HepG2 (cell line): ENCODE results near the gene SGPP1. TPM values are rescaled to one million over a fixed set of nuclear protein-coding genes. Genes with fewer than 3 reads are reported as not detected.

ENCODE experiments used
- ATAC-seq: fragments of 200-7000 bp; cut with Tn5 transposase; 3 replicates; pipeline ENCODE4 v1.9.1; 2020; ENCODE audit warnings: mild to moderate bottlenecking, moderate library complexity
- BruUV-seq: library from RNA; stranded (reverse); fragments of 400-500 nt; replicated peaks from 2 replicates; lab custom pipeline; 2021; lab: Mats Ljungman, UMichigan
- CTCF ChIA-PET: fragments of 300-600 bp; formaldehyde crosslinking; extraction: SDS; loops from one replicate; lab custom pipeline; 2021; ENCODE audit warnings: low total read pairs, inconsistent platforms, low intra/inter-chr PET ratio; lab: Yijun Ruan, JAX
- POLR2A ChIA-PET: fragments of 350-600 bp; sonication (Branson Sonifier 250); formaldehyde crosslinking; loops from one replicate; lab custom pipeline; 2020; ENCODE audit warnings: antibody characterized with exemption, inconsistent platforms; lab: Yijun Ruan, JAX
- DNase-seq: peaks from one replicate; pipeline ENCODE4 v3.0.0-alpha.2; 2015; ENCODE audit warnings: low spot score
- FAIRE-seq: peaks from 3 replicates; lab custom pipeline; 2011; peaks lifted over from hg19 to GRCh38; lab: Jason Lieb, UNC
- H2AFZ ChIP-seq: one replicate; pipeline ENCODE4 v1.6.1; 2011; ENCODE audit warnings: low read length, inconsistent platforms
- H3K27ac ChIP-seq: fragments of 300-600 bp; 3 replicates; pipeline ENCODE4 v1.8.0; 2011; ENCODE audit warnings: mixed run types, mild to moderate bottlenecking, mixed read lengths, low read length, inconsistent platforms; ENCODE audit not compliant: insufficient read depth; ENCODE audit errors: extremely low read length
- H3K27me3 ChIP-seq, 2 experiments: fragments of 200-600 bp in 1 of 2; 2 replicates in 1 of 2; 3 replicates in 1 of 2; pipeline versions ENCODE4 v1.6.0 to v1.8.0; 2011; ENCODE audit warnings: low read length in 2 of 2, mild to moderate bottlenecking in 2 of 2, moderate library complexity in 2 of 2, inconsistent platforms in 1 of 2; ENCODE audit not compliant: insufficient read depth in 2 of 2, control insufficient read depth in 1 of 2
- H3K36me3 ChIP-seq, 2 experiments: fragments of 200-600 bp in 1 of 2; replicated peaks in 1 of 2; 2 replicates in 1 of 2; 3 replicates in 1 of 2; pipeline versions ENCODE4 v1.5.1 to v1.8.0; 2011; ENCODE audit warnings: low read length in 2 of 2, inconsistent platforms in 1 of 2; ENCODE audit not compliant: insufficient read depth in 2 of 2, control insufficient read depth in 1 of 2
- H3K4me1 ChIP-seq: 2 replicates; pipeline ENCODE4 v1.5.1; 2012; ENCODE audit warnings: low read length, inconsistent platforms; ENCODE audit not compliant: insufficient read depth
- H3K4me2 ChIP-seq: 2 replicates; pipeline ENCODE4 v1.6.0; 2011; ENCODE audit warnings: low read depth, low read length, inconsistent platforms
- H3K4me3 ChIP-seq, 3 experiments: fragments of 200-600 bp in 1 of 3; sonication (generic), shearing (Covaris generic) in 1 of 3; replicated peaks in 1 of 3; 2 replicates each; pipeline ENCODE4 v1.5.1; 2011 to 2016; ENCODE audit warnings: low read length in 3 of 3, inconsistent platforms in 2 of 3, low read depth in 2 of 3, mild to moderate bottlenecking in 2 of 3, control low read depth in 1 of 3, mixed read lengths in 1 of 3; ENCODE audit not compliant: insufficient read depth in 1 of 3
- H3K79me2 ChIP-seq: one replicate; pipeline ENCODE4 v1.6.1; 2011; ENCODE audit warnings: low read length, inconsistent platforms; ENCODE audit not compliant: insufficient read depth
- H3K9ac ChIP-seq: 2 replicates; pipeline ENCODE4 v1.6.0; 2011; ENCODE audit warnings: mild to moderate bottlenecking, low read depth, low read length, inconsistent platforms; ENCODE audit not compliant: insufficient read depth
- H3K9me3 ChIP-seq: 2 replicates; pipeline ENCODE4 v1.5.1; 2012; ENCODE audit warnings: mild to moderate bottlenecking, low read length
- H4K20me1 ChIP-seq: 2 replicates; pipeline ENCODE4 v1.6.0; 2011; ENCODE audit warnings: inconsistent platforms, mild to moderate bottlenecking, low read length, moderate library complexity; ENCODE audit not compliant: insufficient read depth
- NFE2L2 ChIP-seq: fragments of 150-350 bp; IDR thresholded peaks from 2 replicates; pipeline ENCODE4 v1.6.1; 2014; ENCODE audit warnings: low read length
- WGBS: methylation state at CpG from one replicate; pipeline ENCODE4 v1.1.6; 2017; ENCODE audit warnings: low lambda C conversion rate; 5-methylcytosine and 5-hydroxymethylcytosine counted together
- in situ Hi-C: cut with HindIII; loops from 2 replicates; pipeline ENCODE4 v1.10.0; 2017; ENCODE audit warnings: low pct_unique_long_range_greater_than_20kb; ENCODE audit not compliant: extremely low pct_ligation_motif_present
- intact Hi-C: fragments of 100-400 bp; cut with micrococcal nuclease; formaldehyde crosslinking; loops from one replicate; pipeline ENCODE4 v1.10.0; 2022; ENCODE audit not compliant: unreplicated experiment
- polyA plus RNA-seq, 8 experiments: library from polyadenylated mRNA; depleted of rRNA in 3 of 8; stranded (reverse) in 7 of 8; unstranded in 1 of 8; fragments of >200 nt; fragmentation: Illumina TruSeq in 4 of 8; extraction: Trizol in 4 of 8; gene quantifications; 2 replicates each; pipeline versions ENCODE4 v1.2.1 to v1.2.3, GENCODE V29; 2011 to 2016; ENCODE audit warnings: low read depth in 4 of 8, missing spikeins in 1 of 8, mixed read lengths in 1 of 8; ENCODE audit not compliant: insufficient read depth in 1 of 8
- total RNA-seq, 5 experiments: library from RNA; depleted of rRNA; stranded (reverse); fragments of >200 nt; fragmentation: Illumina TruSeq; extraction: Trizol; gene quantifications; 2 replicates each; pipeline ENCODE4 v1.2.3, GENCODE V29; 2016; ENCODE audit warnings: low read depth in 1 of 5
- TF ChIP-seq, protein P1 (sequence below): sonication (generic); formaldehyde crosslinking; IDR thresholded peaks from 2 replicates; pipeline ENCODE4 v1.4.0; 2020; ENCODE audit warnings: missing genetic modification reagents

Gene SGPP1
- total and polyA plus RNA-seq, 2 of the 13 experiments (the other 11 are each of a cell fraction or from before 2014, with no cell fraction given), result 6.4 to 6.8 TPM

DNA sequence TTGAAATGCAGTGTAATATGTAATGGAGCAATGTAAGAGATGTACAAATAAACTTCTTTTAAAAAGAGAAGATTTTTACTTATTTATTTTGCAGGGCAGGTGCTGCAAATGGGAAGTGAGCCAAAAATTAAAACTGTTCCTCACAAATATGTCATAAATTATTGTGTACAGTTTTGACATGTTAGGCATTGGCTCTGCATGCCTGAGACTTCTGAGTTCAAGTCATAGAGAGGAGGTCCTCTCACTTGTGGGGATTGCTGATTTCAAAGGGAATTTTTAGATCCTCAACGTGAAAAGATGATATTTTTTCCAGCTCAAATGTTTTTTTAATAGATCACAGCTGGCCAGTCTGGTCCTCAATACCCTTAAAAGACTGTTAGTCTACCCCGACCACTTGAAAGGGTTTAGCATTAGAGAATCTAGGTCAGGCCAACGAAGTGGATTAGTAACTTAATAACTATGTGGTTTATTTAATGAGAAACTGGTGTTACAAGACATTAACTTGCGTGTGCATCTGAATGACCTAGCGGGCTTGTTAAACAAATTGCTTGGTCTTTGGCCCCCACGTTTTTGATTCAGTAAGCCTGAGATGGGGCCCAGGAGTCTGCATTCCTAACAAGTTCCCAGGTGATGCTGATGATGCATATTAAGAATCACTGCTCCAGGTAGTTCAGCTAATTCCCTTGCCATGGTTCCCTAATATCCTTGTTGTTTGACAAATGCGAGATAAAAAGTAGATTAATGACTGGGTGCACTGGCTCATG is 55.3 kb downstream of the SGPP1 start:
- no peaks in the 10 kb centered on the region for H3K27me3 ChIP-seq
- CTCF ChIA-PET, result no interaction called here
- no peaks in the 10 kb centered on the region for H3K9me3 ChIP-seq
- ATAC-seq, result no peak
- TF ChIP-seq NFE2L2, result no peak
- TF ChIP-seq, protein P1, sequence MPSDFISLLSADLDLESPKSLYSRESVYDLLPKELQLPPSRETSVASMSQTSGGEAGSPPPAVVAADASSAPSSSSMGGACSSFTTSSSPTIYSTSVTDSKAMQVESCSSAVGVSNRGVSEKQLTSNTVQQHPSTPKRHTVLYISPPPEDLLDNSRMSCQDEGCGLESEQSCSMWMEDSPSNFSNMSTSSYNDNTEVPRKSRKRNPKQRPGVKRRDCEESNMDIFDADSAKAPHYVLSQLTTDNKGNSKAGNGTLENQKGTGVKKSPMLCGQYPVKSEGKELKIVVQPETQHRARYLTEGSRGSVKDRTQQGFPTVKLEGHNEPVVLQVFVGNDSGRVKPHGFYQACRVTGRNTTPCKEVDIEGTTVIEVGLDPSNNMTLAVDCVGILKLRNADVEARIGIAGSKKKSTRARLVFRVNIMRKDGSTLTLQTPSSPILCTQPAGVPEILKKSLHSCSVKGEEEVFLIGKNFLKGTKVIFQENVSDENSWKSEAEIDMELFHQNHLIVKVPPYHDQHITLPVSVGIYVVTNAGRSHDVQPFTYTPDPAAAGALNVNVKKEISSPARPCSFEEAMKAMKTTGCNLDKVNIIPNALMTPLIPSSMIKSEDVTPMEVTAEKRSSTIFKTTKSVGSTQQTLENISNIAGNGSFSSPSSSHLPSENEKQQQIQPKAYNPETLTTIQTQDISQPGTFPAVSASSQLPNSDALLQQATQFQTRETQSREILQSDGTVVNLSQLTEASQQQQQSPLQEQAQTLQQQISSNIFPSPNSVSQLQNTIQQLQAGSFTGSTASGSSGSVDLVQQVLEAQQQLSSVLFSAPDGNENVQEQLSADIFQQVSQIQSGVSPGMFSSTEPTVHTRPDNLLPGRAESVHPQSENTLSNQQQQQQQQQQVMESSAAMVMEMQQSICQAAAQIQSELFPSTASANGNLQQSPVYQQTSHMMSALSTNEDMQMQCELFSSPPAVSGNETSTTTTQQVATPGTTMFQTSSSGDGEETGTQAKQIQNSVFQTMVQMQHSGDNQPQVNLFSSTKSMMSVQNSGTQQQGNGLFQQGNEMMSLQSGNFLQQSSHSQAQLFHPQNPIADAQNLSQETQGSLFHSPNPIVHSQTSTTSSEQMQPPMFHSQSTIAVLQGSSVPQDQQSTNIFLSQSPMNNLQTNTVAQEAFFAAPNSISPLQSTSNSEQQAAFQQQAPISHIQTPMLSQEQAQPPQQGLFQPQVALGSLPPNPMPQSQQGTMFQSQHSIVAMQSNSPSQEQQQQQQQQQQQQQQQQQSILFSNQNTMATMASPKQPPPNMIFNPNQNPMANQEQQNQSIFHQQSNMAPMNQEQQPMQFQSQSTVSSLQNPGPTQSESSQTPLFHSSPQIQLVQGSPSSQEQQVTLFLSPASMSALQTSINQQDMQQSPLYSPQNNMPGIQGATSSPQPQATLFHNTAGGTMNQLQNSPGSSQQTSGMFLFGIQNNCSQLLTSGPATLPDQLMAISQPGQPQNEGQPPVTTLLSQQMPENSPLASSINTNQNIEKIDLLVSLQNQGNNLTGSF (CRISPR knock-in tag), result no peak
- TF ChIP-seq, all 625 proteins: peak for 0
- in situ Hi-C loops (no loop called here), intact Hi-C loops (no loop called here)
- H3K36me3 ChIP-seq, result no peaks in the 10 kb centered on the region
- no peak overlapping the region for H3K27ac ChIP-seq
- H3K4me1 ChIP-seq, result peaks cover 19% of the 10 kb centered on the region; the same call in 1 of the 2 replicates
- WGBS, result 35% methylated on average over 7 of the region's 7 CpGs
- H3K4me3 ChIP-seq, result no peak overlapping the region
- no TSS peak for BruUV-seq
- H4K20me1 ChIP-seq, result no peaks in the 10 kb centered on the region
- H3K79me2 ChIP-seq, result no peaks in the 10 kb centered on the region
- POLR2A ChIA-PET, result no interaction called here
- H3K9ac ChIP-seq, result no peak overlapping the region
- no peak for DNase-seq
- FAIRE-seq, result no peak
- no peak overlapping the region for H3K4me2 ChIP-seq
- no peak overlapping the region for H2AFZ ChIP-seq
